H1 (cell line): ENCODE results near the gene GALNT13. TPM values are rescaled to one million over a fixed set of nuclear protein-coding genes. Genes with fewer than 3 reads are reported as not detected.

ENCODE experiments used
- CTCF ChIA-PET: fragments of 300-600 bp; sonication (Branson Sonifier 250); formaldehyde crosslinking; loops from one replicate; lab custom pipeline; 2021; ENCODE audit not compliant: partially characterized antibody; lab: Charles Lee
- POLR2A ChIA-PET: fragments of 300-600 bp; sonication (Branson Sonifier 250); formaldehyde crosslinking; loops from one replicate; lab custom pipeline; 2021; ENCODE audit warnings: inconsistent platforms; ENCODE audit not compliant: partially characterized antibody; lab: Charles Lee
- DNase-seq, 2 experiments: peaks; one replicate each; pipeline versions ENCODE4 v3.0.0 to v3.0.0-alpha.2; 2010 to 2022; ENCODE audit warnings: low spot score in 2 of 2, low read depth in 1 of 2, mixed read lengths in 1 of 2
- FAIRE-seq: peaks from 2 replicates; lab custom pipeline; 2011; peaks lifted over from hg19 to GRCh38; lab: Jason Lieb, UNC
- H2AFZ ChIP-seq: 2 replicates; pipeline ENCODE4 v1.8.1; 2012; ENCODE audit warnings: low read length, inconsistent platforms
- H2AK5ac ChIP-seq: 2 replicates; pipeline ENCODE4 v1.6.1; 2013; ENCODE audit warnings: low read depth, low read length
- H2BK120ac ChIP-seq: replicated peaks from 2 replicates; pipeline ENCODE3; 2013; ENCODE audit warnings: low read depth, low read length, inconsistent platforms
- H2BK12ac ChIP-seq: 2 replicates; pipeline ENCODE4 v1.6.1; 2013; ENCODE audit warnings: low read depth, low read length
- H2BK15ac ChIP-seq: 2 replicates; pipeline ENCODE4 v1.6.1; 2013; ENCODE audit warnings: low read length
- H2BK20ac ChIP-seq: 2 replicates; pipeline ENCODE4 v1.6.1; 2013; ENCODE audit warnings: low read length
- H2BK5ac ChIP-seq: 2 replicates; pipeline ENCODE4 v1.6.1; 2013; ENCODE audit warnings: low read depth, low read length
- H3K14ac ChIP-seq: 2 replicates; pipeline ENCODE4 v1.6.1; 2013; ENCODE audit warnings: inconsistent platforms; ENCODE audit not compliant: insufficient read length
- H3K18ac ChIP-seq: 2 replicates; pipeline ENCODE4 v1.6.1; 2013; ENCODE audit warnings: low read length; ENCODE audit errors: extremely low read depth
- H3K23ac ChIP-seq: 2 replicates; pipeline ENCODE4 v1.6.1; 2013; ENCODE audit warnings: inconsistent platforms; ENCODE audit not compliant: insufficient read length
- H3K23me2 ChIP-seq: 2 replicates; pipeline ENCODE4 v1.6.1; 2013; ENCODE audit warnings: low read depth, low read length
- H3K27ac ChIP-seq: 2 replicates; pipeline ENCODE4 v1.6.1; 2011; ENCODE audit warnings: low read depth, low read length, inconsistent platforms
- H3K27me3 ChIP-seq, 4 experiments: replicated peaks in 1 of 4; 1 replicate in 1 of 4; 2 replicates in 3 of 4; pipeline versions ENCODE4 v1.6.1 to v1.8.1; 2011 to 2013; ENCODE audit warnings: low read length in 3 of 4, mild to moderate bottlenecking in 3 of 4, inconsistent platforms in 2 of 4, mixed read lengths in 2 of 4, moderate library complexity in 1 of 4; ENCODE audit not compliant: control insufficient read depth in 3 of 4, insufficient read depth in 3 of 4; ENCODE audit errors: extremely low read depth in 1 of 4
- H3K36me3 ChIP-seq, 4 experiments: 2 replicates each; pipeline versions ENCODE4 v1.6.1 to v1.8.1; 2011 to 2013; ENCODE audit warnings: mild to moderate bottlenecking in 4 of 4, low read length in 3 of 4, moderate library complexity in 2 of 4, control low read depth in 1 of 4, inconsistent platforms in 1 of 4; ENCODE audit not compliant: insufficient read depth in 4 of 4, control insufficient read depth in 2 of 4
- H3K4ac ChIP-seq: replicated peaks from 2 replicates; pipeline ENCODE3; 2013; ENCODE audit warnings: low read length, low read depth, mixed read lengths, inconsistent platforms; ENCODE audit not compliant: insufficient read length
- H3K4me1 ChIP-seq, 4 experiments: replicated peaks in 1 of 4; 1 replicate in 1 of 4; 2 replicates in 3 of 4; pipeline versions ENCODE4 v1.6.1 to v1.8.1; 2011 to 2013; ENCODE audit warnings: low read length in 3 of 4, inconsistent platforms in 2 of 4, mixed read lengths in 1 of 4; ENCODE audit not compliant: insufficient read depth in 4 of 4, control insufficient read depth in 3 of 4
- H3K4me2 ChIP-seq, 2 experiments: 2 replicates each; pipeline versions ENCODE4 v1.6.1 to v1.8.1; 2011 to 2013; ENCODE audit warnings: low read depth in 2 of 2, low read length in 2 of 2, control low read depth in 1 of 2, inconsistent platforms in 1 of 2, mild to moderate bottlenecking in 1 of 2; ENCODE audit not compliant: insufficient read depth in 1 of 2
- H3K4me3 ChIP-seq, 4 experiments: fragments of 200-600, 300-600 bp in 1 of 4; sonication (generic), shearing (Covaris generic), sonication (Bioruptor Twin) in 1 of 4; 2 replicates each; pipeline versions ENCODE4 v1.5.1 to v1.8.1; 2011 to 2016; ENCODE audit warnings: low read length in 4 of 4, low read depth in 3 of 4, control low read depth in 2 of 4, inconsistent platforms in 2 of 4, mild to moderate bottlenecking in 2 of 4, mixed read lengths in 1 of 4, moderate library complexity in 1 of 4; ENCODE audit not compliant: insufficient read depth in 2 of 4; ENCODE audit errors: extremely low read depth in 1 of 4
- H3K56ac ChIP-seq: replicated peaks from 2 replicates; pipeline ENCODE3; 2013; ENCODE audit warnings: low read depth, mild to moderate bottlenecking, mixed read lengths, low read length, inconsistent platforms; ENCODE audit not compliant: insufficient read length
- H3K79me1 ChIP-seq: 2 replicates; pipeline ENCODE4 v1.6.1; 2013; ENCODE audit warnings: low read depth, low read length, control low read depth
- H3K79me2 ChIP-seq, 2 experiments: 2 replicates each; pipeline versions ENCODE4 v1.6.1 to v1.8.1; 2012 to 2013; ENCODE audit warnings: low read length in 2 of 2, mild to moderate bottlenecking in 2 of 2, inconsistent platforms in 1 of 2; ENCODE audit not compliant: insufficient read depth in 2 of 2, control insufficient read depth in 1 of 2
- H3K9ac ChIP-seq, 4 experiments: replicated peaks in 1 of 4; 1 replicate in 1 of 4; 2 replicates in 3 of 4; pipeline versions ENCODE4 v1.6.1 to v1.8.1; 2011 to 2013; ENCODE audit warnings: low read depth in 3 of 4, low read length in 3 of 4, control low read depth in 2 of 4, mild to moderate bottlenecking in 2 of 4, moderate library complexity in 2 of 4, inconsistent platforms in 1 of 4; ENCODE audit errors: extremely low read depth in 1 of 4
- H3K9me3 ChIP-seq, 2 experiments: 2 replicates each; pipeline versions ENCODE4 v1.6.1 to v1.8.1; 2012 to 2013; ENCODE audit warnings: mild to moderate bottlenecking in 2 of 2, moderate library complexity in 2 of 2, control low read depth in 1 of 2, inconsistent platforms in 1 of 2, low read depth in 1 of 2, low read length in 1 of 2, mixed read lengths in 1 of 2; ENCODE audit not compliant: insufficient read depth in 2 of 2
- H4K20me1 ChIP-seq, 2 experiments: replicated peaks in 1 of 2; 2 replicates each; pipeline versions ENCODE3 to v1.8.1; 2011 to 2013; ENCODE audit warnings: inconsistent platforms in 2 of 2, low read length in 2 of 2, mild to moderate bottlenecking in 1 of 2; ENCODE audit not compliant: insufficient read depth in 2 of 2, control insufficient read depth in 1 of 2
- H4K5ac ChIP-seq: 2 replicates; pipeline ENCODE4 v1.6.1; 2013; ENCODE audit warnings: low read length, low read depth, mixed read lengths, inconsistent platforms; ENCODE audit not compliant: insufficient read length
- H4K8ac ChIP-seq: 2 replicates; pipeline ENCODE4 v1.8.0; 2013; ENCODE audit warnings: mild to moderate bottlenecking, moderate library complexity, low read length, inconsistent platforms; ENCODE audit not compliant: insufficient read depth; ENCODE audit errors: extremely low read depth
- H4K91ac ChIP-seq: replicated peaks from 2 replicates; pipeline ENCODE3; 2013; ENCODE audit warnings: low read length, mixed read lengths, inconsistent platforms; ENCODE audit not compliant: insufficient read length
- BRCA1 ChIP-seq: IDR thresholded peaks from 2 replicates; pipeline ENCODE4 v1.6.1; 2012; ENCODE audit warnings: low read depth, low read length, improper control_type of control experiment
- EGR1 ChIP-seq: IDR thresholded peaks from 2 replicates; pipeline ENCODE4 v1.6.1; 2011; ENCODE audit warnings: low read depth, low read length, borderline replicate concordance
- EP300 ChIP-seq, 2 experiments: IDR thresholded peaks; 1 replicate in 1 of 2; 2 replicates in 1 of 2; pipeline ENCODE4 v1.6.1; 2011 to 2012; ENCODE audit warnings: low read depth in 2 of 2, low read length in 2 of 2, mild to moderate bottlenecking in 2 of 2, borderline replicate concordance in 1 of 2, inconsistent platforms in 1 of 2, moderate library complexity in 1 of 2
- HDAC6 ChIP-seq: IDR thresholded peaks from one replicate; pipeline ENCODE4 v1.7.1; 2012; ENCODE audit warnings: low read depth, mild to moderate bottlenecking, inconsistent platforms, low read length, moderate library complexity
- RAD21 ChIP-seq, 2 experiments: IDR thresholded peaks in 1 of 2; conservative IDR thresholded peaks in 1 of 2; 2 replicates each; pipeline ENCODE4 v1.6.1; 2011; ENCODE audit warnings: low read depth in 2 of 2, low read length in 2 of 2, improper control_type of control experiment in 1 of 2, inconsistent platforms in 1 of 2, mild to moderate bottlenecking in 1 of 2, moderate library complexity in 1 of 2
- SAP30 ChIP-seq: fragments of 300-600 bp; sonication (generic); IDR thresholded peaks from 2 replicates; pipeline ENCODE4 v1.7.1; 2012; ENCODE audit warnings: low read length, moderate library complexity, mild to moderate bottlenecking, inconsistent platforms; ENCODE audit not compliant: insufficient read depth, insufficient replicate concordance
- SIX5 ChIP-seq: IDR thresholded peaks from 2 replicates; pipeline ENCODE4 v1.6.1; 2011; ENCODE audit warnings: mild to moderate bottlenecking, low read depth, low read length
- TAF1 ChIP-seq: IDR thresholded peaks from 2 replicates; pipeline ENCODE4 v1.6.1; 2011; ENCODE audit warnings: mild to moderate bottlenecking, low read depth, low read length
- polyA plus RNA-seq, 7 experiments: library from polyadenylated mRNA; depleted of rRNA in 3 of 7; stranded (reverse) in 5 of 7; unstranded in 2 of 7; fragments of >200 nt in 5 of 7; fragments of 200-250 nt in 2 of 7; gene quantifications; 1 replicate in 5 of 7; 2 replicates in 1 of 7; 4 replicates in 1 of 7; pipeline versions ENCODE4 v1.2.1 to v1.2.3, GENCODE V29; 2011 to 2013; ENCODE audit warnings: missing spikeins in 2 of 7, mixed read lengths in 2 of 7
- total RNA-seq: library from RNA; stranded (reverse); fragmentation: NEBNext Ultra II Directional; extraction: Animal tissue kit (Norgen Biotek cat#: 25700); gene quantifications from 2 replicates; pipeline ENCODE4 v1.2.1, GENCODE V29; 2021

Gene GALNT13
- total and polyA plus RNA-seq, 2 of the 8 experiments (the other 6 are each of a cell fraction or from before 2014, with no cell fraction given), result 3.2 to 9.6 TPM

DNA sequence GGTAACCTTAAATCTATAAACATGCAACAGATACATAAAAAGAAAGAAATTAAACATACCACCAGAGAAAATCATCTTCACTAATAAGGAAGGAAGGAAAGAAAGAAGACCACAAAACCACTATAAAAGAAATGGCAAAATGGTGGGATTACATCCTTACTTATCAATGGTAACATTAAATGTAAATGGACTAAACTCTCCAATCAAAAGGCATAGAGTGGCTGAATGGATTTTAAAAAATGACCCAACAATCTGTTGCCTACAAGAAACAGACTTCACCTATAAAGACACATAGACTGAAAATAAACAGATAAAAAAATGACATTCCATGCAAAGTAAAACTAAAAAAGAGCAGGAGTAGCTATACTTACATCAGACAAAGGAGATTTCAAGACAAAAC lies 195.4 kb downstream of the GALNT13 start:
- Histone ChIP-seq H3K4me2 (no peak overlapping the region), H3K9ac (no peak overlapping the region), H2BK20ac (no peak overlapping the region), H3K23ac (no peak overlapping the region), H3K36me3 (no peaks in the 10 kb centered on the region; a peak in 3 of 8 replicates), H4K5ac (no peak overlapping the region), H2BK12ac (no peak overlapping the region), H3K27me3 (no peaks in the 10 kb centered on the region), H3K4me3 (no peak overlapping the region), H4K91ac (no peak overlapping the region), H2AFZ (no peak overlapping the region), H4K8ac (no peak overlapping the region), H4K20me1 (no peaks in the 10 kb centered on the region), H3K23me2 (no peaks in the 10 kb centered on the region), H3K79me1 (no peaks in the 10 kb centered on the region; the same call in 1 of the 2 replicates), H3K18ac (no peak overlapping the region), H3K4me1 (no peaks in the 10 kb centered on the region), H3K27ac (no peak overlapping the region), H3K4ac (no peak overlapping the region), H2AK5ac (no peak overlapping the region), H3K9me3 (no peaks in the 10 kb centered on the region), H2BK120ac (no peak overlapping the region), H3K79me2 (no peaks in the 10 kb centered on the region), H2BK5ac (no peak overlapping the region), H2BK15ac (no peak overlapping the region), H3K14ac (no peak overlapping the region), H3K56ac (no peak overlapping the region)
- DNase-seq (no peak), FAIRE-seq (no peak)
- CTCF ChIA-PET, result no interaction called here
- POLR2A ChIA-PET, result no interaction called here
- TF ChIP-seq SAP30 (no peak), SIX5 (no peak), TAF1 (no peak), HDAC6 (no peak), RAD21 (IDR thresholded peaks at IDR 0.05 in 1 of 2, conservative IDR thresholded peaks at IDR 0.05 in 1 of 2; ENCODE audit: low read depth in 2 of 2, low read length in 2 of 2) (no peak), EP300 (IDR thresholded peaks at IDR 0.05; ENCODE audit: borderline replicate concordance in 1 of 2, low read depth in 2 of 2, low read length in 2 of 2) (no peak), EGR1 (no peak), BRCA1 (no peak)
